ENCODE results near the gene EPHB1. TPM values are rescaled to one million over a fixed set of nuclear protein-coding genes. Genes with fewer than 3 reads are reported as not detected.

EPHB1 gene
- total RNA-seq, 2 experiments from 2014 or later: 0.32 TPM; not detected in 1

DNA sequence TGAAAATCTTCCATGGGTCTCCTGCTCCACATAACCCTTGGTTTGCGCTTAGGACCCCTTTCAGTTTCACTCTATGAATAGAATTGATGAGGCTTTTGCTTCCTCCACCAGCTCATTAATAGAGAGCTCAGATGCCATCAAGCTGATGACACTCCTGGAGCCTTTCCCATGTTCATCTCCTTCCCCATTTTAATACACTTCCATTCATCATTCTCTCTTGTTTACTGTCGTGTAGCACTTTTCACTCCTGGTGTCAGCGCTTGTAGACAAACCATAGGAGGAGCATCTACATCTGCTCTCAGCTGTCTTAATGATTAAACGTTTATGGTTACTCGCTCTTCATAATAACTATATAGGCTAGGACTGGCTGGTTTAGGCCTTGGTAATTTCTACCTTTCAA, 363.5 kb downstream of the EPHB1 start:
- intact Hi-C loops (cut with micrococcal nuclease): no loop called here
- Mint-ChIP-seq H3K27me3 (ENCODE audit: low read depth) (no peaks in the 10 kb centered on the region), H3K4me1 (ENCODE audit: low read depth) (no peaks in the 10 kb centered on the region), H3K36me3 (ENCODE audit: low read depth) (no peaks in the 10 kb centered on the region), H3K27ac (no peak overlapping the region), H3K9me3 (peaks cover 2% of the 10 kb centered on the region), H3K4me3 (no peak overlapping the region)
- DNase-seq: no peak
- CTCF ChIA-PET: no interaction called here

DNA sequence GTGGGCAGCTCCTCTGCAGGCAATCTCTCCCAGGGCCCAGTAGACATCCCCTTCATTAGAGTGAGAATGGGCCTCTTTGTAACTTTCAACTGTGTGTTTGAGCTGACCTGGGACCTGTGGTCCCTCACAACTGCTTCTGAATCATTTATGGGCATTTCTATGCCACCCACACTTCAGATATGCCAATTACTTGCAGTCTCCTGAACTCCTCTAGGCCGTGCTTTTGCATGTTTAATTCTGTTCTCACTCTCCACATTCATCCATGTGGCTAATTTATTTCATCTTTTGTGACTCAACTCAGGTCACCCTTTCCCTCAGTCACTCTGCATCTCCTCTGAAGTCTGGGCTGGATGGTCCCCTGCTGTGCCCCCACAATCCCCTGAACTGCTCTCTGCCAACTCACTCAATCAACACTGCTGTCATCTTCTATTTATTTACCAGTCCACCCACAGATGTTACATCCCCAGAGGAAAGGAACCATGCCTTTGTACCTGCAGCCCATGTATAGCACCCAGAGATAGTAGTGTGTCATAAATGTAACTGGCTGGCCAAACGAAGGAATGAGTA, 364.7 kb downstream of the EPHB1 start:
- no peak overlapping the region for H3K4me3 Mint-ChIP-seq
- intact Hi-C loops (cut with micrococcal nuclease): no loop called here
- no peak for DNase-seq
- CTCF ChIA-PET: no interaction called here
- H3K36me3 Mint-ChIP-seq (ENCODE audit: low read depth): no peaks in the 10 kb centered on the region
- H3K9me3 Mint-ChIP-seq: peaks cover 2% of the 10 kb centered on the region
- H3K4me1 Mint-ChIP-seq (ENCODE audit: low read depth): no peaks in the 10 kb centered on the region
- no peaks in the 10 kb centered on the region for H3K27me3 Mint-ChIP-seq (ENCODE audit: low read depth)
- H3K27ac Mint-ChIP-seq: no peak overlapping the region

DNA sequence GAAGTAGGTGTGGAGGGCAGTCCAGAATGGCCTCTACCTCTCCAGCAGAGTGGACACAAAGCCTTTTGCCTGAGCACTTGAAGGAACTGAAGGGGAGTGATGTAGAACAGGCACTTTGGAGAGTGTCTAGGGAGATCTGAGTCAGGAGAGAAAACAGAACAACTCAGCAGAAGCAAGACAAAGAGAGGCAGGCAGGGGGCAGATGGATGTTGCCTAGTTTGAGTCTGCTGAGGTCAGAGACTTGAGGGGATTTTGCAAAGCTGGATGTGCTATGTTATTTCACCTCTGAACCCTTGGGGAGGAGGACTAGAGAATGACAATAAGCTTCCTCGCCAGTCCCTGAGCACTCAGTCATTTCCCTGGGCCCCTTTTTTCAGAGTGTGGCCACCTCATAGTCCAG, 366.4 kb downstream of the EPHB1 start:
- no peaks in the 10 kb centered on the region for H3K4me1 Mint-ChIP-seq (ENCODE audit: low read depth)

DNA sequence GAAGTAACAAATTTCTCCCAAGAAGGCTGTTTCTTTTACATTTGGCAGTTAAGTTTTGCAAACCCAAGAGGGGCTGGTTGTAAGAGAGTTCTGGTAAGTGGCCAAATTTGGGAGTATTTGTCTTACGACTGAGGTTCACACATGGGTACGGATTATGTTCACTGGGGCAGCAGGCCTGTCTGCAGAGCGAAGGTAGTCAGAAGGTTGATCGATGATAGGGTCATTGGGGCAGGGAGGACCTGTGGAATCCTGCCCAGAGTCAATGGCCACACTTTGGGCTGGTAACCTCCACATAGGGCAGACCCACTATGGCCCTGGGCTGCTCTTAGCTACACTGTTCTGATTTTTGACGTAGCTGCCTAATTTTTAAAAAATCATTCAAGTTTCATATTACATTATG, 368.6 kb downstream of the EPHB1 start:
- no peaks in the 10 kb centered on the region for H3K36me3 Mint-ChIP-seq (ENCODE audit: low read depth)
- no peaks in the 10 kb centered on the region for H3K27me3 Mint-ChIP-seq (ENCODE audit: low read depth)
- CTCF ChIA-PET: no interaction called here
- intact Hi-C loops (cut with micrococcal nuclease): no loop called here
- no peak for DNase-seq
- no peaks in the 10 kb centered on the region for H3K9me3 Mint-ChIP-seq
- no peak overlapping the region for H3K4me3 Mint-ChIP-seq
- H3K27ac Mint-ChIP-seq: no peak overlapping the region
- no peaks in the 10 kb centered on the region for H3K4me1 Mint-ChIP-seq (ENCODE audit: low read depth)

More for the DNA sequence above, 366.4 kb downstream of the EPHB1 start:
- intact Hi-C loops (cut with micrococcal nuclease): no loop called here
- Mint-ChIP-seq H3K4me3 (no peak overlapping the region), H3K27ac (no peak overlapping the region), H3K9me3 (no peaks in the 10 kb centered on the region), H3K36me3 (ENCODE audit: low read depth) (no peaks in the 10 kb centered on the region), H3K27me3 (ENCODE audit: low read depth) (no peaks in the 10 kb centered on the region)
- CTCF ChIA-PET: no interaction called here
- DNase-seq: no peak

DNA sequence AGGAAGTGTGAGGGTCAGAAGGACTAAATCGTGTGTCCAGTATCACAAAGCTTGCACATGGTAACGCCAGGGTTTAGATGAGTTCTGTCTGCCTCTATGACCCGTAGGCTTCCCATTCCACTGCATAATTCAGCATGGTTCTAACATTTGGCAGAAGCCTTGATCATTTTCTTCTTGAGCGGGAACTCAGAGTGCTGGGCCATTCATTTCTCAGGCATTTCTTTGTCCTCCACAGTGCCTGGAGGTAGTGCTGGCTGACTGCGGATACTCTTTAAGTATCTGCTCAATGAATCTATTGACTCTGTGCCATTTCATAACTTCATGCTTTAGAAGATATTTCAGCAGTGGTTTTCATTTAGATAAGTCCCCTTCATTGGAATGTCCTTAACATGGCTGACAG, 370.2 kb downstream of the EPHB1 start:
- DNase-seq: no peak
- Mint-ChIP-seq H3K9me3 (no peaks in the 10 kb centered on the region), H3K4me1 (ENCODE audit: low read depth) (no peaks in the 10 kb centered on the region), H3K27me3 (ENCODE audit: low read depth) (no peaks in the 10 kb centered on the region), H3K27ac (no peak overlapping the region), H3K4me3 (no peak overlapping the region), H3K36me3 (ENCODE audit: low read depth) (no peaks in the 10 kb centered on the region)
- intact Hi-C loops (cut with micrococcal nuclease): no loop called here
- CTCF ChIA-PET: no interaction called here

DNA sequence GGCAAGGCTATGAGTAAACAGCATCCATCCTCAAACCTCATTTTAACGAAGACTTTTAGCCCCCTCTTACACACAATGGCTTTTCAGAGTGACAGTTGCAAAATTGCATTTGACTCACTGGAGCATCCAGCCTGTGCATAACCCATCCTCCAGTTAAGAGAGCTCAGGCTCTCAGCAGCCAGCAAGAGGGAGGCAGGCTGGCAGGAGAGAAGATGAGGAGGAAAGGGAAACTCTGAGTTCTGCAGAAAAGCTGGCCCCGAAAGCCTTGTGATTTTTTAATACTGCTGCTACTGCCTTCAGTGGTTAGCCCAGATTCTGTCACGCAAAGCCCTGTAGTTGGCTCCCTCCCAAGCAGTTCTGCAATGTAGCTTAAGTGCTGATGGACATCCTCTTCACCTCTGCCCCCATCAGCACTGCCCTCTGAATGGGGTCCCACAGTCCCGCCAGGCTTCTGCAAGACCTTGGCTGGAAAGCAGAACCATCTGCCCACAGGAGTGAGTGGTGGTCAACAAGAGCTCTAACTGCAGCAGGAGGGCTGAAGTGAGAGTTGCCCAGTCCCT, 371.3 kb downstream of the EPHB1 start:
- H3K9me3 Mint-ChIP-seq: no peaks in the 10 kb centered on the region
- no peaks in the 10 kb centered on the region for H3K36me3 Mint-ChIP-seq (ENCODE audit: low read depth)
- no peaks in the 10 kb centered on the region for H3K27me3 Mint-ChIP-seq (ENCODE audit: low read depth)
- CTCF ChIA-PET: interaction anchor here (0.7 kb wide), 1 partner anchor 10 kb away, joined by 3 read pairs; no protein-coding TSS in a partner anchor
- intact Hi-C loops (cut with micrococcal nuclease): no loop called here
- H3K27ac Mint-ChIP-seq: no peak overlapping the region
- no peak overlapping the region for H3K4me3 Mint-ChIP-seq
- no peaks in the 10 kb centered on the region for H3K4me1 Mint-ChIP-seq (ENCODE audit: low read depth)
- DNase-seq: no peak

DNA sequence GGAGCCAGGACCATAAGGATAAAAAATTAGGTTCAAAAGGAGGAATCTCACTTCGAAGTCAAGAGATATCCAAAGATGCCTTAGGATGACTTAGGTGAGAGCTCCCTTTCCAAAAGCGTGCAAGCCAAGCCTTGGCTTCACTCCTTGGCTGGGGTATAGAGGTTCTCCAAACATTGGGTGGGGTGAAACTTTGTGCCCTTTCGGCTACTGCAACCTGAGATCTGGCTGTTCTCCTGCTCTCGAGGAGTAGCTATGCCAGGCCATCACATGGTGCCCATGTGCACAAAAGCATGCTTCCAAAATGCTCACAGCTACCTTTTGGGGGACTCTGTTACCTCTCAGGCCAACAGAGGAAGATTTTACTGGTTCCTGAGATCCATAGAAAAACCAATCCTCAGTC, 373.8 kb downstream of the EPHB1 start:
- Mint-ChIP-seq H3K36me3 (ENCODE audit: low read depth) (no peaks in the 10 kb centered on the region), H3K4me1 (ENCODE audit: low read depth) (no peaks in the 10 kb centered on the region), H3K27ac (no peak overlapping the region), H3K4me3 (no peak overlapping the region), H3K9me3 (no peaks in the 10 kb centered on the region), H3K27me3 (ENCODE audit: low read depth) (no peaks in the 10 kb centered on the region)
- DNase-seq: no peak
- intact Hi-C loops (cut with micrococcal nuclease): no loop called here
- CTCF ChIA-PET: no interaction called here

DNA sequence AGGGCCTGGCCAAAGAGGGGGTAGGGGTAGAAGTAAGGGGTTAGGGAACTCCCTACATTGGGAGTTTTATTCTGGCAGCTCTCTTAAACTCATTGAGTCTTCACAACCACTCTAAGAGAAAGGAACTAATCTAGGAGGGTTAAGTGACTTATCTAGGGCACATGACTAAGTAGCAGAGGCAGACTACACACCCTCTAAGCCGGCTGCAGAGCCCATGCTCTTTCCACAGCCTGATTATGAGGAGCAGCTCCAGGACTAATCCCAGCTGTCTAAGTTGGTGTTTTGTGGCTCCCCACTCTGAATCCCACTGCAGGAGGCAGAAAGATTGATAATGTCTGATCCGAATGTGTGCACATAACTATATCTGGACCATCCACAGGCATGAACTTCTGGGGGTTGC, 374.6 kb downstream of the EPHB1 start:
- no peak for DNase-seq
- Mint-ChIP-seq H3K27me3 (ENCODE audit: low read depth) (no peaks in the 10 kb centered on the region), H3K27ac (no peak overlapping the region), H3K9me3 (no peaks in the 10 kb centered on the region), H3K36me3 (ENCODE audit: low read depth) (no peaks in the 10 kb centered on the region), H3K4me3 (no peak overlapping the region), H3K4me1 (ENCODE audit: low read depth) (no peaks in the 10 kb centered on the region)
- intact Hi-C loops (cut with micrococcal nuclease): no loop called here
- CTCF ChIA-PET: no interaction called here

DNA sequence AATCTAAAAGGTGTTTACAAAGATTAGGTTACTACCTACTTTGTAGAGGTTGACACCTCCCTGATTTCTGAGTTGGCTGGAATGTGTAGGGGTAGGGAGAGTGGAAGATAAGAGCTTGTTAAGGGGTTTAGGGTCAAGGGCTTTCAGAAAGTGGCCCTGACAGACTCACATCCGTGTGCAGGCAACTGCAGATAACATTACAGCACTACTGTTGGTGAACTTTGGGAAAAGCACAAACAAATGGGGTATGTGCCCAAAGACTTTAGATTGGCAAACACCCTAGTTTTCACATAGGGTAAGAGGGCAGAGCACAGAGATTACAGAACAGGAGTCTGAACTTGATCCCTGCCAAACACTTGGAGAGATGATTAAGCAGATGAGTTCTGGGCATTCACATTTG, 375.7 kb downstream of the EPHB1 start:
- H3K36me3 Mint-ChIP-seq (ENCODE audit: low read depth): no peaks in the 10 kb centered on the region
- H3K27ac Mint-ChIP-seq: no peak overlapping the region
- no peaks in the 10 kb centered on the region for H3K9me3 Mint-ChIP-seq
- no peaks in the 10 kb centered on the region for H3K4me1 Mint-ChIP-seq (ENCODE audit: low read depth)
- DNase-seq: no peak
- CTCF ChIA-PET: no interaction called here
- intact Hi-C loops (cut with micrococcal nuclease): no loop called here
- no peaks in the 10 kb centered on the region for H3K27me3 Mint-ChIP-seq (ENCODE audit: low read depth)
- no peak overlapping the region for H3K4me3 Mint-ChIP-seq

DNA sequence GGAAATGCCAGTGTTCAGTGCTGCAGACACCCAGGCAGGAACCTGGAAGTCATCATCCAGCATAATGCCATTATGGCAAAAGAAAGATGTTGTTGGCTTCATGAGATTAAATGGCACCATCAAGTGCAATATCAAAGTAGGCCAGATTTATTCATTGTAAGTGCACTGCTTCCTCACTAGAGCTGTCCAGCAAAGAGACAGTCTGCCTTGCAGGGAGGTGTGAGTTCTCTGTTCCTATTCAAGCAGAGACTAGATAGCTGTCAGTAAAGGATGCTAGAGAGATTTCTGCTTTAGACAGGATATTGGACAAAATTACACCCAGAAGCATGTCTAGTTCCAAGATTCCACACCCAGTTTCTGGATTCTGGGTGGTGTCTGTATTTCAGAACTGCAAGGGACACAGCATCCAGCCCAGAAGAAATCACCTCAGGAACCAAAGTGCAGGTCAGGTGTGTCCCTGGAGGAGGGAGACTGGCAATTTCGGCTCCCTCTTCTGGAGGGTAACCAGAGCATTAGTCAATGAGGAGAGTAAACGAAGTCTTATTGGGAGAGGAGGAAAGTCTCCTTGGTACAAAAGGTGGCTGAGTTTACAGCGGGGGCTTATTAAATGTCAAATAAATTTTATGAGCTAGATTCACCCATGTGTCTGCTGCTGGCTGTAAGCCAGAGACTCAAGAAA, 377.3 kb downstream of the EPHB1 start:
- Mint-ChIP-seq H3K4me3 (no peak overlapping the region), H3K9me3 (no peaks in the 10 kb centered on the region), H3K36me3 (ENCODE audit: low read depth) (no peaks in the 10 kb centered on the region), H3K4me1 (ENCODE audit: low read depth) (no peaks in the 10 kb centered on the region), H3K27me3 (ENCODE audit: low read depth) (no peaks in the 10 kb centered on the region), H3K27ac (no peak overlapping the region)
- CTCF ChIA-PET: no interaction called here
- DNase-seq: no peak
- intact Hi-C loops (cut with micrococcal nuclease): no loop called here

DNA sequence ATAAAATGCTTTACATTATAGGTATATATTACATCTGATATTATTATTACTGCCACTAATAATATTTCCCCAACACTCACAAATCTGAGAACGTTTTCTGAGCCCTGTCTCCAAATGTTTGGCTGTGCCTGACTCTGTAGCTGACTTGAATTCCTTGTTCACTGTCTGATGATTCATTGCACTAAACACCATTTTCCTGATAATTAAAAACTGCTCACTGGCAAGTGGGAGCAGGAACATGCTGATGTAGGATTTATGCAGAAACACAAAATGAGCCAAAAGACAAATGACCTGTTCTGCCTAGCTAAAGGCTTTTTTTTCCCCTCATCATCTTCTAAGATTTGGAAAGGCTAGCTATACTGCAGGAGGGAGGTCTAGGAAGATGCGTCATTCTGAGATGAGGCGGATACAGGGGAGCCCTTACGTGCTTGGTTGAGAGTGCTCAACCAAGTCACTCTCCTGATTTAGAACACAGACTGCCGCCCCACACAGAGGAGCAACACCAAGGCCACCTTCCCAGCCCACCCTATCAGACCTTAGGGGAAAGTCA, 380.7 kb downstream of the EPHB1 start:
- no peak overlapping the region for H3K27ac Mint-ChIP-seq
- H3K36me3 Mint-ChIP-seq (ENCODE audit: low read depth): no peaks in the 10 kb centered on the region
- intact Hi-C loops (cut with micrococcal nuclease): no loop called here
- no peak overlapping the region for H3K4me3 Mint-ChIP-seq
- CTCF ChIA-PET: interaction anchor here (1.0 kb wide), 1 partner anchor 10 kb away, joined by 3 read pairs; no protein-coding TSS in a partner anchor
- peaks cover 2% of the 10 kb centered on the region for H3K27me3 Mint-ChIP-seq (ENCODE audit: low read depth)
- no peak for DNase-seq
- H3K4me1 Mint-ChIP-seq (ENCODE audit: low read depth): no peaks in the 10 kb centered on the region
- peaks cover 1% of the 10 kb centered on the region for H3K9me3 Mint-ChIP-seq

DNA sequence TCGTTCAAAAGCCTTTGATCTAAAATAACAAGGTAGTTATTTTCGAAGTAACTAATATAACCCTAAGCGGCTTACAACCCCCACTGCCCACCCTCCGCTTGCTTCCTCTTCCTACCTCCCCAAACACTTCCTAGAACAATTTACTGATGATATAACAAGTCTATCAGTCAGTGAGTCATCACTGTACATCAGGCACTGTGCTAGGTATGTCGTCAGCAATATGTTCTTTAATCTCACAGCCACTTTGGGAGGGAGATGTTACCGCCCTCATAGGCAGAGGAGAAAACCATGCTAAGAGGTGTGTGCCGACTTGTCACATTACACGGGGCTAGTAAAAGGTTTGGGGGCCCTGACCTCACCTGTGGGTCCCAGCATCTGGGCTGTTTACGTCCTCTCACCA, 381.8 kb downstream of the EPHB1 start:
- Mint-ChIP-seq H3K9me3 (peaks cover 1% of the 10 kb centered on the region), H3K27ac (no peak overlapping the region), H3K27me3 (ENCODE audit: low read depth) (peaks cover 6% of the 10 kb centered on the region), H3K4me3 (no peak overlapping the region), H3K36me3 (ENCODE audit: low read depth) (no peaks in the 10 kb centered on the region), H3K4me1 (ENCODE audit: low read depth) (no peaks in the 10 kb centered on the region)
- intact Hi-C loops (cut with micrococcal nuclease): no loop called here
- no peak for DNase-seq
- CTCF ChIA-PET: interaction anchor here (1.0 kb wide), 1 partner anchor 11 kb away, joined by 3 read pairs; no protein-coding TSS in a partner anchor

DNA sequence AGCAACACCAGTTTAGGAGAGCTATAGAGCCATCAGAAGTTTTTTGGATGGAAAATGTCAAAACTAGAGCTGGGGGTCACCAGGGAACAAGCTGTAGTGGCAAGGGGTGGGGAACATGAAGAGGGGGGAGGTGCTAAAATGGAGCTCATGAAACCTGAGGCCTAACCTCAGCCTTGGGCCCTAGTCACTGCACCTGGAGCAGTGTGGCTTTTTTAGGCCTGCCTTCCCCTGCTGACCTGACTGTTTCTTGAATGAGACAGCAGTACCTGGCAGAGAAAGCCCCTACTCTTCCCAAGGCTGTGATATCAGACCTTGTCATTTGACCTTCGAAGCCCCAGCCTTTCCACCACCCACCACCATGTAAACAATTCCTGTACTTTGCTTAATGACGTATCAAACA, 383.5 kb downstream of the EPHB1 start:
- H3K27me3 Mint-ChIP-seq (ENCODE audit: low read depth): peaks cover 6% of the 10 kb centered on the region
- H3K27ac Mint-ChIP-seq: no peak overlapping the region
- CTCF ChIA-PET: no interaction called here
- peaks cover 1% of the 10 kb centered on the region for H3K9me3 Mint-ChIP-seq
- intact Hi-C loops (cut with micrococcal nuclease): no loop called here
- DNase-seq: no peak
- H3K4me1 Mint-ChIP-seq (ENCODE audit: low read depth): no peaks in the 10 kb centered on the region
- H3K4me3 Mint-ChIP-seq: no peak overlapping the region
- H3K36me3 Mint-ChIP-seq (ENCODE audit: low read depth): no peaks in the 10 kb centered on the region

Data from activated naive CD4-positive, alpha-beta T cell treated with anti-CD3 and anti-CD28 coated beads for 36 hours (primary cell).